ENCODE data around the gene COL4A3. TPM values are rescaled to one million over a fixed set of nuclear protein-coding genes. Genes with fewer than 3 reads are reported as not detected.

COL4A3 gene
- polyA plus RNA-seq, 3 donors: 34.0 to 78.8 (median 47.1) TPM

- no peak for DNase-seq (ENCODE audit: extremely low read depth in 1 of 11, low read depth in 9 of 11, low spot score in 4 of 11)
These were observed 76.6 kb downstream of the COL4A3 start for GRCh38 chr2:227241005-227241404.

- no peak for DNase-seq (ENCODE audit: extremely low read depth in 1 of 11, low read depth in 9 of 11, low spot score in 4 of 11)
These were observed 84.5 kb downstream of the COL4A3 start for GRCh38 chr2:227248876-227249275.

GRCh38 chr2:227252831-227253230 is 88.4 kb downstream of the COL4A3 start:
- no peak for DNase-seq (ENCODE audit: extremely low read depth in 1 of 11, low read depth in 9 of 11, low spot score in 4 of 11)

- DNase-seq (ENCODE audit: extremely low read depth in 1 of 11, low read depth in 9 of 11, low spot score in 4 of 11): no peak
These were observed 92.2 kb downstream of the COL4A3 start for GRCh38 chr2:227256605-227257004.

GRCh38 chr2:227257820-227258219 is 93.4 kb downstream of the COL4A3 start:
- no peak for DNase-seq (ENCODE audit: extremely low read depth in 1 of 11, low read depth in 9 of 11, low spot score in 4 of 11)

GRCh38 chr2:227260041-227260440 is 95.6 kb downstream of the COL4A3 start:
- DNase-seq (ENCODE audit: extremely low read depth in 1 of 11, low read depth in 9 of 11, low spot score in 4 of 11): no peak

- no peak for DNase-seq (ENCODE audit: extremely low read depth in 1 of 11, low read depth in 9 of 11, low spot score in 4 of 11)
These were observed 103.1 kb downstream of the COL4A3 start for GRCh38 chr2:227267410-227268115.

GRCh38 chr2:227280895-227281294 is 116.5 kb downstream of the COL4A3 start:
- DNase-seq (ENCODE audit: extremely low read depth in 1 of 11, low read depth in 9 of 11, low spot score in 4 of 11): no peak

- DNase-seq (ENCODE audit: extremely low read depth in 1 of 11, low read depth in 9 of 11, low spot score in 4 of 11): no peak
These were observed 121.4 kb downstream of the COL4A3 start for GRCh38 chr2:227285741-227286236.

- DNase-seq (ENCODE audit: extremely low read depth in 1 of 11, low read depth in 9 of 11, low spot score in 4 of 11): no peak
These were observed 123.3 kb downstream of the COL4A3 start for GRCh38 chr2:227287771-227288170.

- no peak for DNase-seq (ENCODE audit: extremely low read depth in 1 of 11, low read depth in 9 of 11, low spot score in 4 of 11)
These were observed 127.9 kb downstream of the COL4A3 start for GRCh38 chr2:227292314-227292713.

GRCh38 chr2:227293531-227293930 is 129.1 kb downstream of the COL4A3 start:
- DNase-seq (ENCODE audit: extremely low read depth in 1 of 11, low read depth in 9 of 11, low spot score in 4 of 11): no peak

- DNase-seq (ENCODE audit: extremely low read depth in 1 of 11, low read depth in 9 of 11, low spot score in 4 of 11): no peak
These were observed 131.4 kb downstream of the COL4A3 start for GRCh38 chr2:227295806-227296205.

- DNase-seq (ENCODE audit: extremely low read depth in 1 of 11, low read depth in 9 of 11, low spot score in 4 of 11): no peak
These were observed 132.4 kb downstream of the COL4A3 start for GRCh38 chr2:227296671-227297405.

GRCh38 chr2:227301523-227301922 is 137.1 kb downstream of the COL4A3 start:
- DNase-seq (ENCODE audit: extremely low read depth in 1 of 11, low read depth in 9 of 11, low spot score in 4 of 11): no peak

- no peak for DNase-seq (ENCODE audit: extremely low read depth in 1 of 11, low read depth in 9 of 11, low spot score in 4 of 11)
These were observed 144.4 kb downstream of the COL4A3 start for GRCh38 chr2:227308784-227309183.

GRCh38 chr2:227310756-227311110 is 146.3 kb downstream of the COL4A3 start:
- peak in 3 of 11 donors; percentile 7 to 18 (median 16) for DNase-seq (ENCODE audit: extremely low read depth in 1 of 11, low read depth in 9 of 11, low spot score in 4 of 11)

GRCh38 chr2:227311861-227312506 is 147.6 kb downstream of the COL4A3 start:
- DNase-seq (ENCODE audit: extremely low read depth in 1 of 11, low read depth in 9 of 11, low spot score in 4 of 11): no peak

GRCh38 chr2:227312579-227312978 is 148.2 kb downstream of the COL4A3 start:
- DNase-seq (ENCODE audit: extremely low read depth in 1 of 11, low read depth in 9 of 11, low spot score in 4 of 11): no peak

GRCh38 chr2:227313310-227313709 is 148.9 kb downstream of the COL4A3 start:
- DNase-seq (ENCODE audit: extremely low read depth in 1 of 11, low read depth in 9 of 11, low spot score in 4 of 11): no peak

Measured in renal cortex interstitium (tissue), 11 donors.